Body of pancreas (tissue), 4 donors: ENCODE data around the gene TTC28.

Experiments used
- POLR2A ChIP-seq, 3 donors: fragments of 450-650 bp; IDR thresholded peaks; one replicate each; pipeline ENCODE4 v1.6.1; 2016; ENCODE audit warnings: antibody characterized with exemption in 3 of 3, mild to moderate bottlenecking in 2 of 3
- TF ChIP-seq, protein P1 (sequence below), 7 experiments: fragments of 450-650 bp in 4 of 7; fragments of 200-600 bp in 3 of 7; sonication (generic) in 3 of 7; IDR thresholded peaks; one replicate each; pipeline ENCODE4 v1.5.1; 2016 to 2019; ENCODE audit warnings: antibody characterized with exemption in 7 of 7

DNA sequence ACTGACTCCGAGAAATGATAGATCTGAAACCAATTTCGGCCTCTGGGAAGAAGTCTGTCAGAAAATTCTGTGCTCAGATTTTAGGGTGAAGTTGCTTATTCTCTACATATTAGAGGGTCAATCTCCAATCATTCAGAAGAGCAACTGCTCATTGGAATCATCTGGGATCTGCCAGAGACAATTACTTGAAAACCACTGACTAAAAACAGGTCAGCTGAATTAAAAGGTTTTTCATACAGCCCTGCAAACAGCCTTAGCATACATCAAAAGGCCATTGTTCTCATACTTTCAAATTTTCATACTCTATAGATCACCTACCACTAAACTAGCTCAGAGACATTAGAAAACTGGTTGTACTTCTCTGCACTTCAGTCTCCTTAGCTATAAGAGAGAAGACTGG is 470.9 kb downstream of the TTC28 start:
- TF ChIP-seq, protein P1, sequence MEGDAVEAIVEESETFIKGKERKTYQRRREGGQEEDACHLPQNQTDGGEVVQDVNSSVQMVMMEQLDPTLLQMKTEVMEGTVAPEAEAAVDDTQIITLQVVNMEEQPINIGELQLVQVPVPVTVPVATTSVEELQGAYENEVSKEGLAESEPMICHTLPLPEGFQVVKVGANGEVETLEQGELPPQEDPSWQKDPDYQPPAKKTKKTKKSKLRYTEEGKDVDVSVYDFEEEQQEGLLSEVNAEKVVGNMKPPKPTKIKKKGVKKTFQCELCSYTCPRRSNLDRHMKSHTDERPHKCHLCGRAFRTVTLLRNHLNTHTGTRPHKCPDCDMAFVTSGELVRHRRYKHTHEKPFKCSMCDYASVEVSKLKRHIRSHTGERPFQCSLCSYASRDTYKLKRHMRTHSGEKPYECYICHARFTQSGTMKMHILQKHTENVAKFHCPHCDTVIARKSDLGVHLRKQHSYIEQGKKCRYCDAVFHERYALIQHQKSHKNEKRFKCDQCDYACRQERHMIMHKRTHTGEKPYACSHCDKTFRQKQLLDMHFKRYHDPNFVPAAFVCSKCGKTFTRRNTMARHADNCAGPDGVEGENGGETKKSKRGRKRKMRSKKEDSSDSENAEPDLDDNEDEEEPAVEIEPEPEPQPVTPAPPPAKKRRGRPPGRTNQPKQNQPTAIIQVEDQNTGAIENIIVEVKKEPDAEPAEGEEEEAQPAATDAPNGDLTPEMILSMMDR (IDR thresholded peaks at IDR 0.05), result no peak
- TF ChIP-seq POLR2A (IDR thresholded peaks at IDR 0.05), result no peak
